ENCODE data around the gene KCTD13. TPM values are rescaled to one million over a fixed set of nuclear protein-coding genes. Genes with fewer than 3 reads are reported as not detected.
"Not testable (repeated sequence)": the region's sequence is repeated elsewhere in the genome, so short reads cannot be mapped to it uniquely, and the experiment has no call there.

Gene KCTD13
- total RNA-seq, 4 donors from 2014 or later: 3.7 to 8.6 (median 6.3) TPM

GRCh38 chr16:29891525-29892457, 34.2 kb downstream of the KCTD13 start:
- Histone ChIP-seq H3K9me3 (no peaks in the 10 kb centered on the region), H3K27ac (no peak overlapping the region), H3K4me3 (no peak overlapping the region), H3K27me3 (peaks cover 0 to 3% (median 0%) of the 10 kb centered on the region in 3 donors), H3K36me3 (no peaks in the 10 kb centered on the region), H3K4me1 (no peaks in the 10 kb centered on the region)
- TF ChIP-seq POLR2A (IDR thresholded peaks at IDR 0.05): no peak
- DNase-seq (no peak), ATAC-seq (peak in 1 of 2 donors; percentile 30)
- intact Hi-C loops (cut with DNase I; ENCODE audit: low total_unique reads): no loop called here
- in situ Hi-C loops (cut with MboI; ENCODE audit: low sequenced_read_pairs in 4 of 4): no loop called here

- H3K4me1 ChIP-seq; ATAC-seq; H3K27me3 ChIP-seq; H3K36me3 ChIP-seq; DNase-seq; H3K27ac ChIP-seq; in situ Hi-C loops (cut with MboI; ENCODE audit: low sequenced_read_pairs in 4 of 4); intact Hi-C loops (cut with DNase I; ENCODE audit: low total_unique reads); H3K9me3 ChIP-seq; H3K4me3 ChIP-seq: not testable (repeated sequence)
Observed at GRCh38 chr16:29889372-29889771, 36.7 kb downstream of the KCTD13 start.

- in situ Hi-C loops (cut with MboI; ENCODE audit: low sequenced_read_pairs in 4 of 4): no loop called here
- DNase-seq: no peak
- H3K27me3 ChIP-seq: peaks cover 0 to 10% (median 7%) of the 10 kb centered on the region in 3 donors
- H3K4me3 ChIP-seq: no peak overlapping the region
- intact Hi-C loops (cut with DNase I; ENCODE audit: low total_unique reads): no loop called here
- no peak overlapping the region for H3K27ac ChIP-seq
- no peaks in the 10 kb centered on the region for H3K4me1 ChIP-seq
- no peak for ATAC-seq
- H3K9me3 ChIP-seq: no peaks in the 10 kb centered on the region
- H3K36me3 ChIP-seq: no peaks in the 10 kb centered on the region
- no peak for TF ChIP-seq CTCF (IDR thresholded peaks at IDR 0.05 in 4 of 5, conservative IDR thresholded peaks at IDR 0.05 in 1 of 5)
- TF ChIP-seq POLR2A (IDR thresholded peaks at IDR 0.05): no peak
Observed at GRCh38 chr16:29883987-29884386, 42.0 kb downstream of the KCTD13 start.

- no peaks in the 10 kb centered on the region for H3K36me3 ChIP-seq
- peaks cover 22 to 39% (median 37%) of the 10 kb centered on the region in 3 donors for H3K27me3 ChIP-seq
- H3K4me3 ChIP-seq: no peak overlapping the region
- intact Hi-C loops (cut with DNase I; ENCODE audit: low total_unique reads): no loop called here
- H3K9me3 ChIP-seq: no peaks in the 10 kb centered on the region
- ATAC-seq (no peak), DNase-seq (no peak)
- in situ Hi-C loops (cut with MboI; ENCODE audit: low sequenced_read_pairs in 4 of 4): no loop called here
- TF ChIP-seq POLR2A (IDR thresholded peaks at IDR 0.05) (no peak), CTCF (IDR thresholded peaks at IDR 0.05 in 4 of 5, conservative IDR thresholded peaks at IDR 0.05 in 1 of 5) (no peak)
- no peaks in the 10 kb centered on the region for H3K4me1 ChIP-seq
- no peak overlapping the region for H3K27ac ChIP-seq
Observed at GRCh38 chr16:29881050-29881449, 45.0 kb downstream of the KCTD13 start.

GRCh38 chr16:29878172-29878571, 47.9 kb downstream of the KCTD13 start:
- Histone ChIP-seq H3K9me3 (no peaks in the 10 kb centered on the region), H3K36me3 (no peaks in the 10 kb centered on the region), H3K27me3 (peaks cover 30 to 47% (median 39%) of the 10 kb centered on the region in 3 donors), H3K4me3 (no peak overlapping the region), H3K4me1 (no peaks in the 10 kb centered on the region), H3K27ac (no peak overlapping the region)
- ATAC-seq (no peak), DNase-seq (no peak)
- TF ChIP-seq CTCF (IDR thresholded peaks at IDR 0.05 in 4 of 5, conservative IDR thresholded peaks at IDR 0.05 in 1 of 5) (no peak), POLR2A (IDR thresholded peaks at IDR 0.05) (no peak)
- intact Hi-C loops (cut with DNase I; ENCODE audit: low total_unique reads) (no loop called here), in situ Hi-C loops (cut with MboI; ENCODE audit: low sequenced_read_pairs in 4 of 4) (no loop called here)

All from gastrocnemius medialis (tissue), 4 donors.